ENCODE results near the gene DSCAML1.

The DSCAML1 gene

GRCh38 chr11:117691218-117691514 lies 105.8 kb downstream of the DSCAML1 start:
- no peaks in the 10 kb centered on the region for H3K9me3 ChIP-seq (ENCODE audit: control extremely low read depth in 1 of 5, control insufficient read depth in 4 of 5, insufficient read depth in 2 of 5, low read depth in 1 of 5, low read length in 4 of 5)
- peaks cover 0 to 16% (median 6%) of the 10 kb centered on the region in 5 experiments for H3K27me3 ChIP-seq (replicated peaks in 2 of 5; ENCODE audit: control insufficient read depth in 4 of 5, insufficient read depth in 5 of 5, low read length in 4 of 5)
- POLR2A ChIA-PET, result no interaction called here
- no peak overlapping the region for H3K4me3 ChIP-seq (ENCODE audit: control insufficient read depth in 1 of 7, extremely low read depth in 1 of 7, insufficient read depth in 4 of 7, low read depth in 2 of 7, low read length in 6 of 7)
- no peaks in the 10 kb centered on the region for H3K4me1 ChIP-seq (ENCODE audit: control extremely low read depth in 1 of 4, control insufficient read depth in 4 of 4, insufficient read depth in 4 of 4, low read length in 3 of 4)
- no peaks in the 10 kb centered on the region for H3K36me3 ChIP-seq (ENCODE audit: control insufficient read depth in 4 of 4, insufficient read depth in 4 of 4, low read length in 3 of 4)
- CTCF ChIA-PET, result interaction anchor here (0.9 to 1.0 kb wide), 2 partner anchors 10 to 11 kb away, joined by 3 to 5 read pairs; no protein-coding TSS in a partner anchor
- no peak overlapping the region for H3K27ac ChIP-seq (ENCODE audit: insufficient read depth in 1 of 2, low read depth in 1 of 2, low read length in 2 of 2, poor library complexity in 1 of 2, severe bottlenecking in 2 of 2)
- DNase-seq, result no peak
- WGBS (ENCODE audit: insufficient coverage), result 67% methylated on average over 2 of the region's 4 CpGs

- CTCF ChIA-PET, result interaction anchor here (0.6 to 1.0 kb wide), 4 partner anchors 9 to 245 kb away, joined by 3 to 5 read pairs (median 3); no protein-coding TSS in a partner anchor
- 71% methylated on average over 7 of the region's 8 CpGs for WGBS (ENCODE audit: insufficient coverage)
These were observed 106.4 kb downstream of the DSCAML1 start for GRCh38 chr11:117690484-117691217.

GRCh38 chr11:117688255-117688797 lies 108.7 kb downstream of the DSCAML1 start:
- no peaks in the 10 kb centered on the region for H3K9me3 ChIP-seq (ENCODE audit: control extremely low read depth in 1 of 5, control insufficient read depth in 4 of 5, insufficient read depth in 2 of 5, low read depth in 1 of 5, low read length in 4 of 5)
- H3K27me3 ChIP-seq (replicated peaks in 2 of 5; ENCODE audit: control insufficient read depth in 4 of 5, insufficient read depth in 5 of 5, low read length in 4 of 5), result peaks cover 0 to 12% (median 0%) of the 10 kb centered on the region in 5 experiments
- DNase-seq, result no peak
- no peaks in the 10 kb centered on the region for H3K4me1 ChIP-seq (ENCODE audit: control extremely low read depth in 1 of 4, control insufficient read depth in 4 of 4, insufficient read depth in 4 of 4, low read length in 3 of 4)
- no peak overlapping the region for H3K4me3 ChIP-seq (ENCODE audit: control insufficient read depth in 1 of 7, extremely low read depth in 1 of 7, insufficient read depth in 4 of 7, low read depth in 2 of 7, low read length in 6 of 7)
- 100% methylated on average over 1 of the region's 3 CpGs for WGBS (ENCODE audit: insufficient coverage)
- H3K36me3 ChIP-seq (ENCODE audit: control insufficient read depth in 4 of 4, insufficient read depth in 4 of 4, low read length in 3 of 4), result no peaks in the 10 kb centered on the region
- CTCF ChIA-PET, result no interaction called here
- H3K27ac ChIP-seq (ENCODE audit: insufficient read depth in 1 of 2, low read depth in 1 of 2, low read length in 2 of 2, poor library complexity in 1 of 2, severe bottlenecking in 2 of 2), result no peak overlapping the region
- POLR2A ChIA-PET, result no interaction called here

More at GRCh38 chr11:117690484-117691217, 106.4 kb downstream of the DSCAML1 start:
- Histone ChIP-seq H3K27me3 (replicated peaks in 2 of 5; ENCODE audit: control insufficient read depth in 4 of 5, insufficient read depth in 5 of 5, low read length in 4 of 5) (peaks cover 0 to 16% (median 6%) of the 10 kb centered on the region in 5 experiments), H3K27ac (ENCODE audit: insufficient read depth in 1 of 2, low read depth in 1 of 2, low read length in 2 of 2, poor library complexity in 1 of 2, severe bottlenecking in 2 of 2) (no peak overlapping the region), H3K36me3 (ENCODE audit: control insufficient read depth in 4 of 4, insufficient read depth in 4 of 4, low read length in 3 of 4) (no peaks in the 10 kb centered on the region), H3K4me1 (ENCODE audit: control extremely low read depth in 1 of 4, control insufficient read depth in 4 of 4, insufficient read depth in 4 of 4, low read length in 3 of 4) (no peaks in the 10 kb centered on the region), H3K9me3 (ENCODE audit: control extremely low read depth in 1 of 5, control insufficient read depth in 4 of 5, insufficient read depth in 2 of 5, low read depth in 1 of 5, low read length in 4 of 5) (no peaks in the 10 kb centered on the region), H3K4me3 (ENCODE audit: control insufficient read depth in 1 of 7, extremely low read depth in 1 of 7, insufficient read depth in 4 of 7, low read depth in 2 of 7, low read length in 6 of 7) (no peak overlapping the region)
- peak in 2 of 3 donors; percentile 16 to 36 for DNase-seq
- POLR2A ChIA-PET, result no interaction called here

GRCh38 chr11:117687776-117688175 lies 109.2 kb downstream of the DSCAML1 start:
- Histone ChIP-seq H3K9me3 (ENCODE audit: control extremely low read depth in 1 of 5, control insufficient read depth in 4 of 5, insufficient read depth in 2 of 5, low read depth in 1 of 5, low read length in 4 of 5) (no peaks in the 10 kb centered on the region), H3K27ac (ENCODE audit: insufficient read depth in 1 of 2, low read depth in 1 of 2, low read length in 2 of 2, poor library complexity in 1 of 2, severe bottlenecking in 2 of 2) (no peak overlapping the region), H3K36me3 (ENCODE audit: control insufficient read depth in 4 of 4, insufficient read depth in 4 of 4, low read length in 3 of 4) (no peaks in the 10 kb centered on the region), H3K4me1 (ENCODE audit: control extremely low read depth in 1 of 4, control insufficient read depth in 4 of 4, insufficient read depth in 4 of 4, low read length in 3 of 4) (no peaks in the 10 kb centered on the region), H3K4me3 (ENCODE audit: control insufficient read depth in 1 of 7, extremely low read depth in 1 of 7, insufficient read depth in 4 of 7, low read depth in 2 of 7, low read length in 6 of 7) (no peak overlapping the region), H3K27me3 (replicated peaks in 2 of 5; ENCODE audit: control insufficient read depth in 4 of 5, insufficient read depth in 5 of 5, low read length in 4 of 5) (peaks cover 0 to 12% (median 0%) of the 10 kb centered on the region in 5 experiments)
- CTCF ChIA-PET, result no interaction called here
- POLR2A ChIA-PET, result no interaction called here
- DNase-seq, result no peak
- 92% methylated on average over 4 of the region's 6 CpGs for WGBS (ENCODE audit: insufficient coverage)

- no peak overlapping the region for H3K27ac ChIP-seq (ENCODE audit: insufficient read depth in 1 of 2, low read depth in 1 of 2, low read length in 2 of 2, poor library complexity in 1 of 2, severe bottlenecking in 2 of 2)
- DNase-seq, result no peak
- WGBS (ENCODE audit: insufficient coverage), result 96% methylated on average over 2 of the region's 3 CpGs
- H3K9me3 ChIP-seq (ENCODE audit: control extremely low read depth in 1 of 5, control insufficient read depth in 4 of 5, insufficient read depth in 2 of 5, low read depth in 1 of 5, low read length in 4 of 5), result no peaks in the 10 kb centered on the region
- H3K4me1 ChIP-seq (ENCODE audit: control extremely low read depth in 1 of 4, control insufficient read depth in 4 of 4, insufficient read depth in 4 of 4, low read length in 3 of 4), result no peaks in the 10 kb centered on the region
- peaks cover 0 to 12% (median 0%) of the 10 kb centered on the region in 5 experiments for H3K27me3 ChIP-seq (replicated peaks in 2 of 5; ENCODE audit: control insufficient read depth in 4 of 5, insufficient read depth in 5 of 5, low read length in 4 of 5)
- ChIA-PET CTCF (interaction anchor here (1.7 kb wide), 1 partner anchor 9 kb away, joined by 4 read pairs; no protein-coding TSS in a partner anchor), POLR2A (interaction anchor here (0.6 kb wide), 1 partner anchor 1106 kb away, joined by 3 read pairs; no protein-coding TSS in a partner anchor)
- H3K4me3 ChIP-seq (ENCODE audit: control insufficient read depth in 1 of 7, extremely low read depth in 1 of 7, insufficient read depth in 4 of 7, low read depth in 2 of 7, low read length in 6 of 7), result no peak overlapping the region
- no peaks in the 10 kb centered on the region for H3K36me3 ChIP-seq (ENCODE audit: control insufficient read depth in 4 of 4, insufficient read depth in 4 of 4, low read length in 3 of 4)
These were observed 110.3 kb downstream of the DSCAML1 start for GRCh38 chr11:117686711-117687110.

- Histone ChIP-seq H3K4me3 (ENCODE audit: control insufficient read depth in 1 of 7, extremely low read depth in 1 of 7, insufficient read depth in 4 of 7, low read depth in 2 of 7, low read length in 6 of 7) (no peak overlapping the region), H3K27ac (ENCODE audit: insufficient read depth in 1 of 2, low read depth in 1 of 2, low read length in 2 of 2, poor library complexity in 1 of 2, severe bottlenecking in 2 of 2) (no peak overlapping the region), H3K36me3 (ENCODE audit: control insufficient read depth in 4 of 4, insufficient read depth in 4 of 4, low read length in 3 of 4) (no peaks in the 10 kb centered on the region), H3K27me3 (replicated peaks in 2 of 5; ENCODE audit: control insufficient read depth in 4 of 5, insufficient read depth in 5 of 5, low read length in 4 of 5) (peaks cover 0 to 18% (median 0%) of the 10 kb centered on the region in 5 experiments), H3K4me1 (ENCODE audit: control extremely low read depth in 1 of 4, control insufficient read depth in 4 of 4, insufficient read depth in 4 of 4, low read length in 3 of 4) (no peaks in the 10 kb centered on the region), H3K9me3 (ENCODE audit: control extremely low read depth in 1 of 5, control insufficient read depth in 4 of 5, insufficient read depth in 2 of 5, low read depth in 1 of 5, low read length in 4 of 5) (no peaks in the 10 kb centered on the region)
- no peak for DNase-seq
- POLR2A ChIA-PET, result no interaction called here
- CTCF ChIA-PET, result interaction anchor here (1.3 to 1.7 kb wide), 3 partner anchors 10 to 123 kb away, joined by 3 to 5 read pairs (median 4); no protein-coding TSS in a partner anchor
- WGBS (ENCODE audit: insufficient coverage), result 96% methylated on average over 6 of the region's 6 CpGs
These were observed 111.5 kb downstream of the DSCAML1 start for GRCh38 chr11:117685566-117685965.

GRCh38 chr11:117684731-117685130 lies 112.3 kb downstream of the DSCAML1 start:
- Histone ChIP-seq H3K36me3 (ENCODE audit: control insufficient read depth in 4 of 4, insufficient read depth in 4 of 4, low read length in 3 of 4) (no peaks in the 10 kb centered on the region), H3K9me3 (ENCODE audit: control extremely low read depth in 1 of 5, control insufficient read depth in 4 of 5, insufficient read depth in 2 of 5, low read depth in 1 of 5, low read length in 4 of 5) (no peaks in the 10 kb centered on the region), H3K27ac (ENCODE audit: insufficient read depth in 1 of 2, low read depth in 1 of 2, low read length in 2 of 2, poor library complexity in 1 of 2, severe bottlenecking in 2 of 2) (no peak overlapping the region), H3K27me3 (replicated peaks in 2 of 5; ENCODE audit: control insufficient read depth in 4 of 5, insufficient read depth in 5 of 5, low read length in 4 of 5) (peaks cover 0 to 22% (median 0%) of the 10 kb centered on the region in 5 experiments), H3K4me3 (ENCODE audit: control insufficient read depth in 1 of 7, extremely low read depth in 1 of 7, insufficient read depth in 4 of 7, low read depth in 2 of 7, low read length in 6 of 7) (no peak overlapping the region), H3K4me1 (ENCODE audit: control extremely low read depth in 1 of 4, control insufficient read depth in 4 of 4, insufficient read depth in 4 of 4, low read length in 3 of 4) (no peaks in the 10 kb centered on the region)
- no peak for DNase-seq
- 96% methylated on average over 4 of the region's 4 CpGs for WGBS (ENCODE audit: insufficient coverage)
- POLR2A ChIA-PET, result no interaction called here
- CTCF ChIA-PET, result interaction anchor here (1.3 to 1.7 kb wide), 2 partner anchors 54 to 123 kb away, joined by 3 to 5 read pairs; no protein-coding TSS in a partner anchor

Measured in common myeloid progenitor, CD34-positive (primary cell).